Prostate gland (tissue), 2 donors: Measurements from ENCODE around the gene NUP133.

Source experiments
- CTCF ChIP-seq, 4 experiments: fragments of 200-600 bp in 2 of 4; fragments of 450-650 bp in 2 of 4; sonication (generic) in 2 of 4; IDR thresholded peaks; 1 replicate in 3 of 4; 2 replicates in 1 of 4; pipeline ENCODE4 v1.5.1; 2016 to 2019; ENCODE audit warnings: antibody characterized with exemption in 4 of 4, mild to moderate bottlenecking in 2 of 4, moderate library complexity in 2 of 4
- POLR2A ChIP-seq: fragments of 450-650 bp; IDR thresholded peaks from one replicate; pipeline ENCODE4 v1.6.1; 2016; ENCODE audit warnings: antibody characterized with exemption, mild to moderate bottlenecking
- POLR2AphosphoS5 ChIP-seq: sonication (generic); formaldehyde crosslinking; IDR thresholded peaks from one replicate; pipeline ENCODE4 v1.6.1; 2017; ENCODE audit warnings: antibody characterized with exemption

- TF ChIP-seq CTCF (IDR thresholded peaks at IDR 0.05): no peak
- no peak for TF ChIP-seq POLR2AphosphoS5
- no peak for TF ChIP-seq POLR2A
These were observed 49.2 kb upstream of the NUP133 start for GRCh38 chr1:229557200-229557850.
